DOHH2 (cell line): ENCODE data around the gene MGST1.

Experiments
- CTCF ChIP-seq: fragments of 200-600 bp; sonication (generic); IDR thresholded peaks from one replicate; pipeline ENCODE4 v1.5.1; 2014; ENCODE audit warnings: antibody characterized with exemption, mild to moderate bottlenecking, low read depth, low read length; ENCODE audit not compliant: poor library complexity, severe bottlenecking
- EZH2phosphoT487 ChIP-seq: fragments of 200-600 bp; sonication (generic); IDR thresholded peaks from 2 replicates; pipeline ENCODE4 v1.6.1; 2017; ENCODE audit warnings: borderline replicate concordance, mild to moderate bottlenecking, antibody characterized with exemption, low read length, moderate library complexity, mixed read lengths

- no peak for TF ChIP-seq CTCF
- no peak for TF ChIP-seq EZH2phosphoT487
Observed at GRCh38 chr12:16350682-16351081, 3.2 kb downstream of the MGST1 start.
